ENCODE measurements around the gene C16orf92. TPM values are rescaled to one million over a fixed set of nuclear protein-coding genes. Genes with fewer than 3 reads are reported as not detected.

Gene C16orf92
- total and polyA plus RNA-seq, 2 of the 13 experiments (the other 11 are each of a cell fraction or from before 2014, with no cell fraction given) = not detected

GRCh38 chr16:29995324-29995910 lies 27.6 kb upstream of the C16orf92 start, which contains the start of gene HIRIP3 (continued):
- TF ChIP-seq, protein P1, sequence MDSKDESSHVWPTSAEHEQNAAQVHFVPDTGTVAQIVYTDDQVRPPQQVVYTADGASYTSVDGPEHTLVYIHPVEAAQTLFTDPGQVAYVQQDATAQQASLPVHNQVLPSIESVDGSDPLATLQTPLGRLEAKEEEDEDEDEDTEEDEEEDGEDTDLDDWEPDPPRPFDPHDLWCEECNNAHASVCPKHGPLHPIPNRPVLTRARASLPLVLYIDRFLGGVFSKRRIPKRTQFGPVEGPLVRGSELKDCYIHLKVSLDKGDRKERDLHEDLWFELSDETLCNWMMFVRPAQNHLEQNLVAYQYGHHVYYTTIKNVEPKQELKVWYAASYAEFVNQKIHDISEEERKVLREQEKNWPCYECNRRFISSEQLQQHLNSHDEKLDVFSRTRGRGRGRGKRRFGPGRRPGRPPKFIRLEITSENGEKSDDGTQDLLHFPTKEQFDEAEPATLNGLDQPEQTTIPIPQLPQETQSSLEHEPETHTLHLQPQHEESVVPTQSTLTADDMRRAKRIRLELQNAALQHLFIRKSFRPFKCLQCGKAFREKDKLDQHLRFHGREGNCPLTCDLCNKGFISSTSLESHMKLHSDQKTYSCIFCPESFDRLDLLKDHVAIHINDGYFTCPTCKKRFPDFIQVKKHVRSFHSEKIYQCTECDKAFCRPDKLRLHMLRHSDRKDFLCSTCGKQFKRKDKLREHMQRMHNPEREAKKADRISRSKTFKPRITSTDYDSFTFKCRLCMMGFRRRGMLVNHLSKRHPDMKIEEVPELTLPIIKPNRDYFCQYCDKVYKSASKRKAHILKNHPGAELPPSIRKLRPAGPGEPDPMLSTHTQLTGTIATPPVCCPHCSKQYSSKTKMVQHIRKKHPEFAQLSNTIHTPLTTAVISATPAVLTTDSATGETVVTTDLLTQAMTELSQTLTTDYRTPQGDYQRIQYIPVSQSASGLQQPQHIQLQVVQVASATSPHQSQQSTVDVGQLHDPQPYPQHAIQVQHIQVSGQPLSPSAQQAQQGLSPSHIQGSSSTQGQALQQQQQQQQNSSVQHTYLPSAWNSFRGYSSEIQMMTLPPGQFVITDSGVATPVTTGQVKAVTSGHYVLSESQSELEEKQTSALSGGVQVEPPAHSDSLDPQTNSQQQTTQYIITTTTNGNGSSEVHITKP (CRISPR knock-in tag; IDR thresholded peaks at IDR 0.05; ENCODE audit: low read depth) = no peak
- TF ChIP-seq, protein P2, sequence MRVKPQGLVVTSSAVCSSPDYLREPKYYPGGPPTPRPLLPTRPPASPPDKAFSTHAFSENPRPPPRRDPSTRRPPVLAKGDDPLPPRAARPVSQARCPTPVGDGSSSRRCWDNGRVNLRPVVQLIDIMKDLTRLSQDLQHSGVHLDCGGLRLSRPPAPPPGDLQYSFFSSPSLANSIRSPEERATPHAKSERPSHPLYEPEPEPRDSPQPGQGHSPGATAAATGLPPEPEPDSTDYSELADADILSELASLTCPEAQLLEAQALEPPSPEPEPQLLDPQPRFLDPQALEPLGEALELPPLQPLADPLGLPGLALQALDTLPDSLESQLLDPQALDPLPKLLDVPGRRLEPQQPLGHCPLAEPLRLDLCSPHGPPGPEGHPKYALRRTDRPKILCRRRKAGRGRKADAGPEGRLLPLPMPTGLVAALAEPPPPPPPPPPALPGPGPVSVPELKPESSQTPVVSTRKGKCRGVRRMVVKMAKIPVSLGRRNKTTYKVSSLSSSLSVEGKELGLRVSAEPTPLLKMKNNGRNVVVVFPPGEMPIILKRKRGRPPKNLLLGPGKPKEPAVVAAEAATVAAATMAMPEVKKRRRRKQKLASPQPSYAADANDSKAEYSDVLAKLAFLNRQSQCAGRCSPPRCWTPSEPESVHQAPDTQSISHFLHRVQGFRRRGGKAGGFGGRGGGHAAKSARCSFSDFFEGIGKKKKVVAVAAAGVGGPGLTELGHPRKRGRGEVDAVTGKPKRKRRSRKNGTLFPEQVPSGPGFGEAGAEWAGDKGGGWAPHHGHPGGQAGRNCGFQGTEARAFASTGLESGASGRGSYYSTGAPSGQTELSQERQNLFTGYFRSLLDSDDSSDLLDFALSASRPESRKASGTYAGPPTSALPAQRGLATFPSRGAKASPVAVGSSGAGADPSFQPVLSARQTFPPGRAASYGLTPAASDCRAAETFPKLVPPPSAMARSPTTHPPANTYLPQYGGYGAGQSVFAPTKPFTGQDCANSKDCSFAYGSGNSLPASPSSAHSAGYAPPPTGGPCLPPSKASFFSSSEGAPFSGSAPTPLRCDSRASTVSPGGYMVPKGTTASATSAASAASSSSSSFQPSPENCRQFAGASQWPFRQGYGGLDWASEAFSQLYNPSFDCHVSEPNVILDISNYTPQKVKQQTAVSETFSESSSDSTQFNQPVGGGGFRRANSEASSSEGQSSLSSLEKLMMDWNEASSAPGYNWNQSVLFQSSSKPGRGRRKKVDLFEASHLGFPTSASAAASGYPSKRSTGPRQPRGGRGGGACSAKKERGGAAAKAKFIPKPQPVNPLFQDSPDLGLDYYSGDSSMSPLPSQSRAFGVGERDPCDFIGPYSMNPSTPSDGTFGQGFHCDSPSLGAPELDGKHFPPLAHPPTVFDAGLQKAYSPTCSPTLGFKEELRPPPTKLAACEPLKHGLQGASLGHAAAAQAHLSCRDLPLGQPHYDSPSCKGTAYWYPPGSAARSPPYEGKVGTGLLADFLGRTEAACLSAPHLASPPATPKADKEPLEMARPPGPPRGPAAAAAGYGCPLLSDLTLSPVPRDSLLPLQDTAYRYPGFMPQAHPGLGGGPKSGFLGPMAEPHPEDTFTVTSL (CRISPR knock-in tag; IDR thresholded peaks at IDR 0.05; ENCODE audit: borderline replicate concordance) = no peak
- TF ChIP-seq SRSF4 (IDR thresholded peaks at IDR 0.05; ENCODE audit: low read depth, low read length, poor library complexity, severe bottlenecking) (no peak), ZNF607 (CRISPR knock-in tag; IDR thresholded peaks at IDR 0.05; ENCODE audit: borderline replicate concordance) (no peak), ZBTB1 (CRISPR knock-in tag; IDR thresholded peaks at IDR 0.05; ENCODE audit: borderline replicate concordance) (no peak), KDM5A (IDR thresholded peaks at IDR 0.05; ENCODE audit: borderline replicate concordance, low read length) (no peak), ZFP91 (CRISPR knock-in tag; IDR thresholded peaks at IDR 0.05; ENCODE audit: borderline replicate concordance) (no peak), KLF15 (CRISPR knock-in tag; IDR thresholded peaks at IDR 0.05; ENCODE audit: borderline replicate concordance) (no peak), SOX13 (IDR thresholded peaks at IDR 0.05) (no peak), SOX13 (CRISPR knock-in tag; conservative IDR thresholded peaks at IDR 0.05 in 1 of 2, IDR thresholded peaks at IDR 0.05 in 1 of 2) (no peak), ZNF337 (CRISPR knock-in tag; IDR thresholded peaks at IDR 0.05; ENCODE audit: borderline replicate concordance, low read depth) (no peak), ZNF10 (CRISPR knock-in tag; IDR thresholded peaks at IDR 0.05; ENCODE audit: borderline replicate concordance, low read depth) (no peak), ZNF747 (CRISPR knock-in tag; IDR thresholded peaks at IDR 0.05; ENCODE audit: borderline replicate concordance) (peak; percentile 74), ZNF790 (CRISPR knock-in tag; IDR thresholded peaks at IDR 0.05; ENCODE audit: borderline replicate concordance) (peak; percentile 89)
- TF ChIP-seq, protein P3, sequence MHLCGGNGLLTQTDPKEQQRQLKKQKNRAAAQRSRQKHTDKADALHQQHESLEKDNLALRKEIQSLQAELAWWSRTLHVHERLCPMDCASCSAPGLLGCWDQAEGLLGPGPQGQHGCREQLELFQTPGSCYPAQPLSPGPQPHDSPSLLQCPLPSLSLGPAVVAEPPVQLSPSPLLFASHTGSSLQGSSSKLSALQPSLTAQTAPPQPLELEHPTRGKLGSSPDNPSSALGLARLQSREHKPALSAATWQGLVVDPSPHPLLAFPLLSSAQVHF (CRISPR knock-in tag; IDR thresholded peaks at IDR 0.05) = peak; percentile 88
